HG02610 (cell line): ENCODE measurements around the gene CHKA.

ENCODE experiments used
- ATAC-seq: cut with Tn5 transposase; IDR thresholded peaks from one replicate; pipeline ENCODE4 v1.9.1; 2021; ENCODE audit warnings: mild to moderate bottlenecking, moderate library complexity; ENCODE audit not compliant: unreplicated experiment

The CHKA gene

DNA sequence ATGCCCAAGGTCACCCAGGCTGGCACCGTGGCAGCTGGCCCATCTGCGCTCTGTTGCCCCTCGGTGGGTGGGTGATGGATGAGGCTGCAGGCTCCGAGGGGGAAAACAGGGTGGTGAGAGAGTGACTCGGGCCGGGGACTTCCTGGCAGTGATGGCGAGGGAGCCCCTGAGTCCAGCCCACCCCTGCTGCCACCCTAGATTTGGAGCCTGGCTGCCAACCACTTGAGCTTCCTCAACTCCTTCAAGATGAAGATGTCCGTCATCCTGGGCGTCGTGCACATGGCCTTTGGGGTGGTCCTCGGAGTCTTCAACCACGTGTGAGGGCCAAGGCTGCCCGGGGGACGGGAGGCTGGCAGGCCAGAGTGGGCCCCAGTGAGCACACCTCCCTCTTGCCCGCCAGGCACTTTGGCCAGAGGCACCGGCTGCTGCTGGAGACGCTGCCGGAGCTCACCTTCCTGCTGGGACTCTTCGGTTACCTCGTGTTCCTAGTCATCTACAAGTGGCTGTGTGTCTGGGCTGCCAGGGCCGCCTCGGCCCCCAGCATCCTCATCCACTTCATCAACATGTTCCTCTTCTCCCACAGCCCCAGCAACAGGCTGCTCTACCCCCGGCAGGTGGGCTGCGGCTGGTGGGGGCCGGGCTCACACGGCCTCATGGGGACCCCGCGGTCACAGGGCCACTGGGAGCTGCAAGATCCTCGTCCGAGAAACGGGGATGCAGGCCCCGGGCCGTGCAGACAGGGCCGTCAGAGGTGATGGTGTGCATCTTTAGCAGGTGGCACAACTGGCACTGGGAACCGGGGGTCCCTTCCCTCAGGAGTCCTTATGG lies 72.3 kb downstream of the CHKA start:
- no peak for ATAC-seq

DNA sequence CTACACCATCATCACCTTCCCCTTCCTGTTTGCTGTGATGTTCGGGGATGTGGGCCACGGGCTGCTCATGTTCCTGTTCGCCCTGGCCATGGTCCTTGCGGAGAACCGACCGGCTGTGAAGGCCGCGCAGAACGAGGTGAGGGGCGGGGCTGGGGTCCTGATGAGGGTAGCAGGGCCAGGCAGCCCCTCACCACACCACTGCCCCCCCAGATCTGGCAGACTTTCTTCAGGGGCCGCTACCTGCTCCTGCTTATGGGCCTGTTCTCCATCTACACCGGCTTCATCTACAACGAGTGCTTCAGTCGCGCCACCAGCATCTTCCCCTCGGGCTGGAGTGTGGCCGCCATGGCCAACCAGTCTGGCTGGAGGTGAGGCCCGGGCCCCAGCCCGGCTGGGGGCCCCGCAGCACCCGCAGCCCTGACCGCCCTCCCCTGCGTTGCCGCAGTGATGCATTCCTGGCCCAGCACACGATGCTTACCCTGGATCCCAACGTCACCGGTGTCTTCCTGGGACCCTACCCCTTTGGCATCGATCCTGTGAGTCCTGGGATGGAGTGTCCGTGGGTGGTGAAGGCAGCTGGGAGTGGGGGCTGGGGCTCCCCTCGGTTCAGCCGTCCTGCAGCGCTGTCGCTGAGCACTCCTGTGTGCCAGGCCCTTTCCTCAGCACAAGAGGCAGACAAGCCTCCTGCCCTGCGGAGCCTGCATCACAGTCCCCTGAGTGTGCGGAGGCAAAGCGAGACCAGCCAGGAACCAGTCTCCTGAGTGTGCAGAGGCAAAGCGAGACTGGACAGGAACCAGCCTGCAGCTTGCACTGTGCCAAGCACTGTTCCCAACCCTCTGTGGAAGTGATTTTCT lies 73.5 kb downstream of the CHKA start:
- no peak for ATAC-seq

DNA sequence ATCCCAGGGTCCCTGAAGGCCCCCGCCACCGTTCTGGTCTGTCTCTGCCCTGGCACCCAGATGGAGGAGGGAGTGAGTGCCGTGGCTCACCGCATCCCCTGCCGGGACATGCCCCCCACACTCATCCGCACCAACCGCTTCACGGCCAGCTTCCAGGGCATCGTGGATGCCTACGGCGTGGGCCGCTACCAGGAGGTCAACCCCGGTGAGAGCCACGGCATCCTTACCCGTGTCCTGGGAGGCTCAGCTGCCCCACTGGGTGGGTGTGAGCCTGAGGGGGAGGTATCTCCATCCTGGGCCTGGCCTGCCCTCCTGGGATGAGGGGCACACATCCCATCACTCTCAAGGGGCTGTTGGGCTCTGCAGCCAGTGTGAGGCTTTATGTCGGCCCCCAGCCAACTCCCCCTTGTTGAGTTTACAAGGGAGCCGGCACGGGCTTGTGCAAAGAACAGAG lies 76.3 kb downstream of the CHKA start:
- no peak for ATAC-seq

DNA sequence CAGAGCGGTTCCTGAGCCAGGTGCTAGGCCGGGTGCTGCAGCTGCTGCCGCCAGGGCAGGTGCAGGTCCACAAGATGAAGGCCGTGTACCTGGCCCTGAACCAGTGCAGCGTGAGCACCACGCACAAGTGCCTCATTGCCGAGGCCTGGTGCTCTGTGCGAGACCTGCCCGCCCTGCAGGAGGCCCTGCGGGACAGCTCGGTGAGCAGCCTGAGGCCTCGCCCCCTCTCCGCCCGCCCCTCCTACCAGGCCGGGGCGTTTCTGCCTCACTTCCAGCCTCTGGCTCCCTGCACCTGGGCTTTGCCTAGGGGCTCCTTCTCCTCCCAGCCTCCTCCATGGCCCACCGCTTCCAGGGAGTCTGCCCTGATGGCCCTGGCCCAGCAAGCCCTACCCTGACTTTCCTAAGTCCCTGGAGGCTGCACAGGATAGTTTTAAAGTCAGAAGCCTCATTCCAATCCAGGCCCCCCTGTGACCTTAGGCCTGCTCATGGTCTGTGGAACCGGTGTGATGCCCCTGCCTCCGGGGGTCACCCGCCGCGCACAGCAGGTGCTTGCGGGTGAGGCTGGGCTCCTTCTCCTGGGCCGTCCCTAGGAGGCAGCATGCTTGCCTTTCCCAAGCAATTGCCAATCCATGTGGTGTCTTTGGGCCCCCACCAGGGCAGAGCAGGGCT lies 76.9 kb downstream of the CHKA start:
- ATAC-seq, result no peak

DNA sequence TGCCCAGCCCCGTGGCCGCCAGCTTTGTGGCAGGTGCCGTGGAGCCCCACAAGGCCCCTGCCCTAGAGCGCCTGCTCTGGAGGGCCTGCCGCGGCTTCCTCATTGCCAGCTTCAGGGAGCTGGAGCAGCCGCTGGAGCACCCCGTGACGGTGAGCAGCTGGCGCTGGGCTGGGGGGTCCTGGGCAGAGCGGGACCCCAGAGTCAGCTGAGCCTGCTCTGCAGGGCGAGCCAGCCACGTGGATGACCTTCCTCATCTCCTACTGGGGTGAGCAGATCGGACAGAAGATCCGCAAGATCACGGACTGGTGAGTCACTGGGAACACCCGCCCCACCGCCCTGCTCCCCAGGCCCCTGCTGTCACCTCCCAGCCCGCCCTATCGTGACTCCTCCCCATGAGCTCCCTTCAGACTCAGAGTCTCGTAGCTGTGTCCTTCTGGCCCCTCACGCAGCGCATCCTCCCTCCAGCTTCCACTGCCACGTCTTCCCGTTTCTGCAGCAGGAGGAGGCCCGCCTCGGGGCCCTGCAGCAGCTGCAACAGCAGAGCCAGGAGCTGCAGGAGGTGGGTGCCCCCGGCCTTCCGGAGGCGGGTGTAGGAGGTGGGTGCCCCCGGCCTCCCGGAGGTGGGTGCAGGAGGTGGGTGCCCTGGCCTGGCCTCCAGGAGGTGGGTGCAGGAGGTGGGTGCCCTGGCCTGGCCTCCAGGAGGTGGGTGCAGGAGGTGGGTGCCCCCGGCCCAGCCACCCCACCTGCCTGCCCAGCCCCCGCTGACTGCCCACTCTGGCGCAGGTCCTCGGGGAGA lies 77.6 kb downstream of the CHKA start:
- ATAC-seq, result no peak

DNA sequence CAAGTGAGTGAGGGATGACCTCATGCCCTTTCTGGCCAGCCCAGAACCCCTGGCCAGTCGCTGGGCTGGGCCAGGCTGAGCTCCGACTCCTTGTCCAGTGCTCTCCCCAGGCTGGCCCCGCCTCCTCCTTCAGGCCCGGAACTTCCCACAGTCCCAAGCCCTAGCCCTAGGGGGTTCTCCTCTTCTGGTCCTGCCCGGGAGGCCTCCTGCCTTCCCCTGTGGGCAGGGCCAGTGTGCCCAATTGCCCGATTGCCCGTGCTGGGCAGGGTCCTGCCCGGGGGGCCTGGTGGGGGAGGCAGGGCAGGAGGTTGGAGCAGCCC lies 78.2 kb downstream of the CHKA start:
- ATAC-seq, result no peak

DNA sequence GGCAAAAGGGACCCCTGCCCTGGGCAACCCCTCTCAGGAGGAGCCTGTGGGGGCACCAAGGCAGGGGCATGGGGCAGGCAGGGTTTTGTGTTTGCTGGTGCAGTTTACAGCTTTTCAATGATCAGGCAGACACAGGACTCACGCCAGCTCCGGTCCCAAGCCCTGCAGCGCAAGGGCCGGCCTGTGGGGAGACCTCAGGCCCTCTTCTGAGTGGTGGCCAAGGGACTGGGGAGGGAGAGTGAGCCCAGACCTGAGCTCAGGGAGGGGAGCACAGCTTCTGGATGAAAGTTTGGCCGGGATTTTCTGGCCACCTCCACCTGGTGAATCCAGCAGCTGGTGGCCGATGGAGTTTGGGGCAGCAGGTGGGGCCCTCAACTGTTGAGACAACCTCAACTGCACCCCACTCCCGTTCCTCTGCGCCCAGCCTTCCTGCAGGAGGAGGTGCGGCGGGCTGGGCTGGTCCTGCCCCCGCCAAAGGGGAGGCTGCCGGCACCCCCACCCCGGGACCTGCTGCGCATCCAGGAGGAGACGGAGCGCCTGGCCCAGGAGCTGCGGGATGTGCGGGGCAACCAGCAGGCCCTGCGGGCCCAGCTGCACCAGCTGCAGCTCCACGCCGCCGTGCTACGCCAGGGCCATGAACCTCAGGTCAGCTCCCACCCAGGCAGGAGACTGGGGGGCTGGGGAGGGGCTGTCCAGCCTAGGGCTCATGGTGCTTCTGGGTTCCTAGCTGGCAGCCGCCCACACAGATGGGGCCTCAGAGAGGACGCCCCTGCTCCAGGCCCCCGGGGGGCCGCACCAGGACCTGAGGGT lies 78.8 kb downstream of the CHKA start:
- no peak for ATAC-seq

DNA sequence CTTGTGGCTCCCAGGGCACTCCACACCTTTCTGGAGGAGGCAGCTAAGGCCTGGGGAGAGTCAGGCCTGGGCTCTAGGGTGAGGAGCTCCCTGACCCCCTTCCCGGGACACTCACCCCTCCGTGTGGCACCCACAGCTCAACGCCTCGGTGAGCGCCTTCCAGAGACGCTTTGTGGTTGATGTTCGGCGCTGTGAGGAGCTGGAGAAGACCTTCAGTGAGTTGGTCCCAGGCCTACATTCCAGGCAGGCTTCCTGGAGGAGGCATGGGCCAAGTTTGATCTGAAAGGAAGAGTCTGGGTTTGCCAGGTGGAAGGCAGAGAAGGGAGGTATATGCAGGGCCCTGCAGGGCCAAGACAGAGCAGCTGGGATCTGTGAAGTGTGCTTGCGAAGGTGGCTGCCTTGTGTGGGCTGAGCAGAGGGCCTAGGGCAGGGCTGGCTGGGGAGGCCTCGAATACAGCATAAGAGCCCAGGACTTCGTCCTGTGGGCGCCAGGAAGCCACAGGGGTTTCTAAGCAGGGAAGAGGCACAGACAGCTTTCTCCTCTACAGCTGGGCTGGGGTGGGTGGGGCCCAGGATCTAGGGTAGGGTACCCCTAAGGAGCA lies 79.5 kb downstream of the CHKA start:
- ATAC-seq, result no peak

DNA sequence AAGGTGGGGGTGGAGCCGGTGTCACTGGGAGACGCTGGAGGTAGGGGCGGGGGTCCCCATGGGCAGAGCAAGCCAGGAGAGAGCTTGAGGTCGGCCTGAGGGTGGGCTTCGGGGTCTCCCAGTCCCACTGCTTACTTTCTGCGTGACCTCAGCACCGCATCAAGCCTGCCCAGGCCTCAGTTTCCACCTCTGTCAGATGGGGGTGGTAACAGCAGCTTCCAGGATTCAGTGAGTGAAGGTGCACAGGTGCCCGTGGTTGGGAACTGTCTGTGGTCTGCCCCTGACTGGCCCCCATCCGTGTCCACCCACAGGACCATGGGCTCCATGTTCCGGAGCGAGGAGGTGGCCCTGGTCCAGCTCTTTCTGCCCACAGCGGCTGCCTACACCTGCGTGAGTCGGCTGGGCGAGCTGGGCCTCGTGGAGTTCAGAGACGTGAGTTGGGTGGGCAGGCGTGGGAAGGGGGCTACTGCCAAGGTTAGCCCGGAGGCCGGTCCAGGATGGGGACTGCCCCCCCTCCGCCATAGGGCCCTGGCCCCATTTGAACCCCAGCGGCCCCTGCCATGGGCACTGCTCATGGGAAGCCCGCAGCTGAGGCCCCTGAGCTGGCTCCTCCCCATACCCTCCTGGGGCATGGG lies 80.1 kb downstream of the CHKA start:
- ATAC-seq, result no peak

DNA sequence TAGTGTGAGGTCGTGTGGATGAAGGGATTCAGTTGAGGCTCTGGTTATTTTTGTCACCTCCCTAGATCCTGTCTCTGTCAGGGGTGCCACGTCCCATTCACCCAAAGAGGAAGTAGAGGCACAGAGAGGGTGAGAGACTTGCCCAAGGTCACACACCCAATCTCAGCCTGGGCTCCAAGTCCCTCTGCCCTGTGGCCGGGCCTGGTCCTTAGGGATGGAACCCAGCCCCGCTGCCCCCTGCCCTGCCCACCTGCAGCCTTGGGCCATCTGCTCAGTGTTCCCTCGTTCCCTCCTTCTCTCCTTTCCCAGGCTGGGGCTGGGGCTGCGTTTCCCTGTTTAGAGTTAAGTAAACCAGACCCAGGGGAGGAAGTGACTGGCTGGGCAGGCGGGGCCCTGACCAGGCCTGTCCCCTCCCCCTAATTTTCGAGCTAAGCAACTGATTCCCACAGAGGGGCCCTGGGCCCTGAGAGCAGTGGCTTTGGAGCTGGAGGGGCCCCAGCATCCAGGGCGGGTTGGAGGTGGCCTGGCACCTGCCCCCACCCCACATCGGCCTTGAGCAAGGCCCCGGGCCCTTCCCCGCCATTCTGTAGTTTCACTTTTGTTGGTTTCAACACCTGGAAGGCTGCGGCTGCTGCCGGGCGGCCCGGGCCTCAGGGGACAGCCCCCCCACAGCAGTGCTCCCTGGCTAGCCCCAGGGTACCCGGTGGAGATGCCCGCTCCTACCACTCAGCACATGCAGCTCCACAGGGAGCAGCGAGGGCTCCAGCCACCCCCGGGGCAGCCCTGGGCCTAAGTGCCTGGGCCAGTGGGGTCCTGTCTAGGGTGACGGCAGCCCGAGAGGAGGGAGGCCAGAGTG lies 80.9 kb downstream of the CHKA start:
- peak; percentile 42 for ATAC-seq

DNA sequence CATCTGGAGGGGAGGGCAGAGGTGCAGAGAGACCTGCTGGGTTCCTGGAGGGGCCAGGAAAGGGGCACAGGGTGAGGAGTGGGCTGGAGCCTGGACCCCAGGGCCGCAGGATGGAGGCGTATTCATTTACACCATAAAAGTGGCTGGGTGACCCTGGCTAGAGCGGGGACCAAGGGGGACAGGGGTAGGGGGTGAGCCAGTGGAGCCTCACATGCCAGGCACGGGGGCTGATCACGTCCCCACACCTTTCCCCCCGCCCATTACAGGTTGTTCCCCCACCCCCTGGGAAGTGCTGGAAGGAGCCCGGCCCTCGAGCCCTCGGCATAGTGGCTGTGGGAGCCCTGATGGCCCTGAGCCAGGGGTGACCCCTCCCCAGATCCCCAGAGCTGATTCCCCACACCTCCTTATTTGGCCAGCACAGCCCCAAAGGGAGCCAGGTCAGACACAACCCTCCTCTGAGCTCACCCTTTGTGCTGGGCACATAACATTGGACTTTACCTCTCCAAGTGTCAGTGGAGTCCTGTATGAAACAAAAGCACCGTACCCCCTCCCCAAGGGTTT lies 81.6 kb downstream of the CHKA start:
- no peak for ATAC-seq

DNA sequence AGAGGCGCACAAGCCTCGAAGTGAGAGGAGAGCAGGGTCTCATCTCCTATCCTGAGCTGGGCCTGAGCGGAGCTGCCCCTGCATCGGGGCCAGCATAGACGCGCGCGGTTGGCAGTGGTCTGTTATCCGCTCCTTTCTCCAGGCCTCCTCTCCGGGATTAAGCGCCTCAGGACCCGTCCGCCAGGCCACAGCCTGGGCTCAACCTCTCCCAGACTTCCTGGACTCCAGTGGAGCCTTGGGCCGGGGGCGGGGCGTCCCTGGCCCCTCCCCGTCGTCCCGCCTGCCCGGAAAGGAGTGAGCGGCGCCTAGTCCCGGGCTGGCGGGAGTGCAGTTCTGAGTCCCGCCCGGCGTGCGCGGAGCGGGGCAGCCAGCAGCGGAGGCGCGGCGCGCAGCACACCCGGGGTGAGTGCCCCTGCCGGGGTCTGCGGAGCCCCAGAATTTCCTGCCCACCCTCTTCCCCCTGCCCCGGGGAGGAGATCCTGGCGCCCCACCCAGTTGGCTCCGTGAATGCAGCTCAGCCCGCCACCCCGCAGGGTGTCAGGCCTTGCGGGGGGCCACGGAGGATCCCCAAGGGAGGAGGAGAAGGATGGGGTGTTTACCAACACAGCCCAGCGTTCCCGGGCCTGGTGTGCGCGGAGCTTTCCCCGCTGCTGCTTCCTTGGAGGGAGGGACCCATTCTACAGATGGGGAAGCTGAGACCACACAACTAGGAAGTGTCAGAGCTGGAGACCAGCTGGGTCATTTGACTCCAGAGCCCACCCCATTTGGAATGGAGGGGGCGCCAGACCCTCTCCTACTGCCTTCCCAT lies 82.3 kb downstream of the CHKA start, which contains the start of gene TCIRG1:
TSS of gene TCIRG1 (plus strand) at position 308 of the 808 bp plus-strand sequence. CDS start 2,247 bp downstream, outside the sequence.
- ATAC-seq, result peak; percentile 45

DNA sequence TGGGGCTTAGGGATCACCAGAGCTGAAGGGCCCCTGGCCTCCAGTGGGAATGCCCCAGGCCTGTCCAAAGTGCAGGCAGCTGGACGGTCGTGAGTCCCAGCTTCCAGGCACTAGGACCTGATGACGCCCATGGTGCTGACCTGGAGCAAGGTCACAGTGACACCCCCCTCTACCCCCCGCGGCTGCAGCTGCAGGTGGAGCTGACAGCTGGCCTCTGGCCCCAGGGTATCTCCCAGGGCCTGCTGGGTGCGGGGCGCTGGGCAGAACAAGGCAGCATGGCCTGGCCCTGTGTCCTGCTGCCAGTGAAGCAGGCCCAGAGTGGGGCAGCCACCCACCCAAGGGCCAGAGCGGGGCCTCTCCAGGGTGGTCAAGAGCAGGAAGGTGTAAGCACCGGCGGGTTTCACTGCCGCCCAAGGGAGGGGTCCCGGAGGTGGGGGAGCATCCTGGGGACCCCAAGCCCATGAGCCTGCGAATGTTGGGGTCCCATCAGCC lies 82.9 kb downstream of the CHKA start:
- no peak for ATAC-seq

DNA sequence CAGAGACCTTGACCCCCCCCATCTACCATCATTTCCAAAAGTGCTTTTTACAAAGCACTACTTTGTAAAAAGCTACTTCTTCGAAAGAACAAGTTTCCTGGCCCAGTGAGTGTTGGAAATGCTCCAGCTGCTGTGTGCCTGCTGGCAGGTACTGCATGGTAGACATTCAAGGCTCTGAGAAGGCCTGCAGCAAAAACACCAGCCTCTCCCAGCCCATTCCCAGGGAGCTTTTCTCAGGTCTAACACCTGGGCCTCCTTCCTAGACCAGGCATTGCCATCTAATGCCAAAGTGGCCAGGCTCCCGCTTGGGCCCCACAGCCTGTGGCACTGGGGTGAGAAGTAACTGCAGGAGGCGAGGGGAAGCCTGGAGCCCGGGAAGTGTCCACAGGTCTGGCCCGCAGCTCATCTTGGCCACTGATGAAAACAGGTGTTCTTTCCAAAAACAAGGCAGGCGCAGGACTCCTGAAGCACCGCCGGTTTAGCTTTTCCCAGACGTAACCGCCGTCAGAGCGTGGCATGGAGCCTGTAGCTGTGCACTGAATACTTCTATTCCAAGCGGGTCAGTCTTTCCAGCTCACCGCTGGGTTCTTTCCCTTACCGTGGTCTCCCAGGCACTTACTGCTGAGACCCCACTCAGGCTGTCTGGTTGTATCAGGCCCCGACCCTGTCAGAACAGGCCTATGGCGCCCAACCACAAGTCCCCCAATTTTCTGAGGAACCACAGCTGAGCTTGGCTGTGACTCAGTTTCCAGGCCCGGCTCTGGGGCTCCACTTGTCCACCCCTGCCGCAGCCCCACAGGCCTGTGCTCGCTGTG lies 83.6 kb downstream of the CHKA start:
- ATAC-seq, result no peak

DNA sequence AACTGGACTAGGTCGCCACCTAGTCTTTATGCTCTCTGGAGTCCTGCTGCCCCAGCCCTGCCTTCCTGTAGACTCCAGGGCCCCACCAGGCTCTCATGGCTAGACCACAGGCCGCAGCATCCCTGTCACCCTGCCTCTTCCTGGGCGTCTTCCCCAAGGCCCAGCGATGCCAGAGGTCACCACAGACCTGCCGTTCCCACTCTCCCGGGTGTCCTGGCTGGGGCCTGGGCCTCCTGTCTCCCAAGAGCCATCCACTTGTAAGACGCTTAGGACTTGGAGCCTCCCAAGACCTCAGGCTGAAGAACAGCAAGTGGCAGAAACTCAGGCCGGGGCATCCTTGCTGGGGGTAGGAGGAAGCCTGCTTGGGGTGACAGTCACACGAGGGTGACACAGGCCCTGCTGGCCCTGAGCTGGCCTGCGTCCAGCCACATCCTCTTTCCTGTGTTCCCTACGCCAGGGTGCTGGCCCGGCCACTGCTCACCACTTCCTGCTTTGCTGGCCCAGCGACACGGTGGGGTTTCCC lies 84.4 kb downstream of the CHKA start:
- no peak for ATAC-seq
